Stomach (tissue), 4 donors: ENCODE results near the gene SMAD4.

Experiments used
- EP300 ChIP-seq: sonication (generic); formaldehyde crosslinking; IDR thresholded peaks from one replicate; pipeline ENCODE4 v1.6.1; 2017; ENCODE audit warnings: antibody characterized with exemption
- POLR2A ChIP-seq, 4 donors: fragments of 450-650 bp; IDR thresholded peaks; one replicate each; pipeline ENCODE4 v1.6.1; 2016; ENCODE audit warnings: antibody characterized with exemption in 4 of 4, control low read depth in 2 of 4, mild to moderate bottlenecking in 1 of 4, moderate library complexity in 1 of 4
- POLR2AphosphoS5 ChIP-seq, 3 donors: sonication (generic); formaldehyde crosslinking; IDR thresholded peaks; one replicate each; pipeline ENCODE4 v1.6.1; 2016; ENCODE audit warnings: antibody characterized with exemption in 3 of 3
- TF ChIP-seq, protein P1 (sequence below), 7 experiments: fragments of 450-650 bp in 4 of 7; fragments of 200-600 bp in 3 of 7; sonication (generic) in 3 of 7; IDR thresholded peaks; one replicate each; pipeline ENCODE4 v1.5.1; 2016 to 2019; ENCODE audit warnings: antibody characterized with exemption in 7 of 7, control low read depth in 2 of 7, mild to moderate bottlenecking in 1 of 7

DNA sequence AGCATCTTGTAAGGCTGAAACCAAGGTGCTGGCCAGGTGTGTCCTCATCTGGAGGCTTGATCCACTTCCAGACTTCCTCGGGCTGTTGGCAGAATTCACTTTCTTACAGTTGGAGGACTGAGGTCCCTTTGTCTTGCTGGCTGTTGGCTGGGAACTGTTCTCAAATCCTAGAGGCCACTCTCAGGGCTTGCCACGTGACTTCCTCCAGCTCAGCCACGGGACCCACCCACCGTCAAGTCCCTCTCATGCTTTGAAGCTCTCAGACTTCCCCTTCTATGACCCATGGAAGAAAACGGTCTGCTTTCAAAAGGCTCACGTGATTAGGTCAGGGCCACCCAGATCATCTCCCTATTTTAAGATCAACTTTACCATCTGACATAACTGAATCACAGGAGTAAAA is 77.1 kb downstream of the SMAD4 start:
- TF ChIP-seq, protein P1, sequence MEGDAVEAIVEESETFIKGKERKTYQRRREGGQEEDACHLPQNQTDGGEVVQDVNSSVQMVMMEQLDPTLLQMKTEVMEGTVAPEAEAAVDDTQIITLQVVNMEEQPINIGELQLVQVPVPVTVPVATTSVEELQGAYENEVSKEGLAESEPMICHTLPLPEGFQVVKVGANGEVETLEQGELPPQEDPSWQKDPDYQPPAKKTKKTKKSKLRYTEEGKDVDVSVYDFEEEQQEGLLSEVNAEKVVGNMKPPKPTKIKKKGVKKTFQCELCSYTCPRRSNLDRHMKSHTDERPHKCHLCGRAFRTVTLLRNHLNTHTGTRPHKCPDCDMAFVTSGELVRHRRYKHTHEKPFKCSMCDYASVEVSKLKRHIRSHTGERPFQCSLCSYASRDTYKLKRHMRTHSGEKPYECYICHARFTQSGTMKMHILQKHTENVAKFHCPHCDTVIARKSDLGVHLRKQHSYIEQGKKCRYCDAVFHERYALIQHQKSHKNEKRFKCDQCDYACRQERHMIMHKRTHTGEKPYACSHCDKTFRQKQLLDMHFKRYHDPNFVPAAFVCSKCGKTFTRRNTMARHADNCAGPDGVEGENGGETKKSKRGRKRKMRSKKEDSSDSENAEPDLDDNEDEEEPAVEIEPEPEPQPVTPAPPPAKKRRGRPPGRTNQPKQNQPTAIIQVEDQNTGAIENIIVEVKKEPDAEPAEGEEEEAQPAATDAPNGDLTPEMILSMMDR (IDR thresholded peaks at IDR 0.05): no peak
- TF ChIP-seq POLR2A (IDR thresholded peaks at IDR 0.05): no peak
- TF ChIP-seq POLR2AphosphoS5 (IDR thresholded peaks at IDR 0.05): no peak
- TF ChIP-seq EP300: no peak
